ENCODE data around the gene ATP8A1. TPM values are rescaled to one million over a fixed set of nuclear protein-coding genes. Genes with fewer than 3 reads are reported as not detected.

ATP8A1 gene
- total RNA-seq, 1 donor from 2014 or later, result 4.3 TPM

GRCh38 chr4:42396752-42397634 lies 259.9 kb downstream of the ATP8A1 start, which contains the start of gene SHISA3:
SHISA3 (plus strand) TSS chr4:42397488; CDS start chr4:42398057, 569 bp downstream.
- no peak for DNase-seq (ENCODE audit: low read depth)
- peak within 1 kb of the TSS; percentile 64 for H3K4me3 ChIP-seq (ENCODE audit: low read depth, low read length)
- no peak for TF ChIP-seq CTCF (conservative IDR thresholded peaks at IDR 0.05; ENCODE audit: low read depth, low read length)

- peak overlapping the region; percentile 64 for H3K4me3 ChIP-seq (ENCODE audit: low read depth, low read length)
- no peak for DNase-seq (ENCODE audit: low read depth)
- no peak for TF ChIP-seq CTCF (conservative IDR thresholded peaks at IDR 0.05; ENCODE audit: low read depth, low read length)
These were observed 260.5 kb downstream of the ATP8A1 start for GRCh38 chr4:42396361-42396751.

GRCh38 chr4:42395595-42395994 lies 261.3 kb downstream of the ATP8A1 start:
- DNase-seq (ENCODE audit: low read depth), result no peak
- TF ChIP-seq CTCF (conservative IDR thresholded peaks at IDR 0.05; ENCODE audit: low read depth, low read length), result no peak
- H3K4me3 ChIP-seq (ENCODE audit: low read depth, low read length), result no peak overlapping the region

- H3K4me3 ChIP-seq (ENCODE audit: low read depth, low read length), result no peak overlapping the region
- TF ChIP-seq CTCF (conservative IDR thresholded peaks at IDR 0.05; ENCODE audit: low read depth, low read length), result no peak
- DNase-seq (ENCODE audit: low read depth), result no peak
These were observed 264.5 kb downstream of the ATP8A1 start for GRCh38 chr4:42392436-42392835.

GRCh38 chr4:42391981-42392380 lies 264.9 kb downstream of the ATP8A1 start:
- DNase-seq (ENCODE audit: low read depth), result no peak
- no peak overlapping the region for H3K4me3 ChIP-seq (ENCODE audit: low read depth, low read length)
- TF ChIP-seq CTCF (conservative IDR thresholded peaks at IDR 0.05; ENCODE audit: low read depth, low read length), result no peak

- no peak overlapping the region for H3K4me3 ChIP-seq (ENCODE audit: low read depth, low read length)
- DNase-seq (ENCODE audit: low read depth), result no peak
- no peak for TF ChIP-seq CTCF (conservative IDR thresholded peaks at IDR 0.05; ENCODE audit: low read depth, low read length)
These were observed 265.6 kb downstream of the ATP8A1 start for GRCh38 chr4:42391355-42391664.
